ENCODE data around the gene RAD51B.

GRCh38 chr14:67957946-67958345, 138.4 kb downstream of the RAD51B start:
- TF ChIP-seq CTCF (optimal IDR thresholded peaks at IDR 0.05 in 1 of 3, IDR thresholded peaks at IDR 0.05 in 1 of 3, conservative IDR thresholded peaks at IDR 0.05 in 1 of 3; ENCODE audit: extremely low read depth in 1 of 3, insufficient read depth in 2 of 3, low read length in 3 of 3) (no peak), EZH2 (IDR thresholded peaks at IDR 0.05; ENCODE audit: low read length) (no peak)

Data from keratinocyte (primary cell).